ENCODE measurements around the gene PATJ.
"Not testable (repeated sequence)": the region's sequence is repeated elsewhere in the genome, so short reads cannot be mapped to it uniquely, and the experiment has no call there.

The PATJ gene

DNA sequence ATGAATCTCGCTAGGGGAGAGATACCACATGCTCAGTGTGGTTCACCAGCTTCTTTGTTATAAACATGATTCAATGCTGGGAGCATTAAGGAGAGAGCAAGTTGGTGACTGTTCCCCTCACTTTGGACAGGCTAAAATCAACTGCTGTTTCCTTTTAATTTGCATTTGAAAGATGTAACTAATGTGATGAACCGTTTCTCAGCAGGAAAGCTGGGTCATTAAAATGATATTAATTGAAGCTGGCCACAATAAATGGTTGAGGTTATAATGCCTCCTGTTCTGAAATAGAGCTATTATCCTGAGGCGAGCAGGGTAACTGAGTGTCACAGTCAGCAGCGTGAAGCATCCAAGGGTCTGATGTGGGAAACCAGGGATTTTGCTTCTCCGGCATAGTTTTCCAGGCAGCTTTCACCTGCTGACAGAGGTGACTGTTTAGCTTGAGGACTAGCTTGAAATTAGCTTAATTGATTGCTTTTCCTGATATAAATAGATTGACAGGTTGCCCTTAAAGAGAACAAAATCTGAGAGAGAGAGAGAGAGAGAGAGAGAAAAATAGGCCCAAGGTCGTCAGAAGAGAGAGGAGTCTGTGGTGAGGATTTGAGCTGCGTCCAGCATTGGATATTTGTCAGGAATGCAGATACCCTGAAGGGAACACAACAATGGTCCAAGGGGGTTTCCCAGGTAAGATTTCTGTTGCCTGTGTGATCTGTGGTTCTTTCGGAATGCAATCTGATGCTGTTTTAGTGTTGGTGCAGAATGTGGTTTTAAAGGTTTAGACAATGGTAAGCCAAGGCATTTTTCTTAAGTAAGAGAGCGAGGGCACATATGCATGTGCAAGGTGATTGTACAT lies 209.7 kb downstream of the PATJ start:
- no peak for DNase-seq (ENCODE audit: low spot score)

- no peak for DNase-seq (ENCODE audit: low spot score)
These were observed 210.4 kb downstream of the PATJ start for GRCh38 chr1:61952675-61953074.

DNA sequence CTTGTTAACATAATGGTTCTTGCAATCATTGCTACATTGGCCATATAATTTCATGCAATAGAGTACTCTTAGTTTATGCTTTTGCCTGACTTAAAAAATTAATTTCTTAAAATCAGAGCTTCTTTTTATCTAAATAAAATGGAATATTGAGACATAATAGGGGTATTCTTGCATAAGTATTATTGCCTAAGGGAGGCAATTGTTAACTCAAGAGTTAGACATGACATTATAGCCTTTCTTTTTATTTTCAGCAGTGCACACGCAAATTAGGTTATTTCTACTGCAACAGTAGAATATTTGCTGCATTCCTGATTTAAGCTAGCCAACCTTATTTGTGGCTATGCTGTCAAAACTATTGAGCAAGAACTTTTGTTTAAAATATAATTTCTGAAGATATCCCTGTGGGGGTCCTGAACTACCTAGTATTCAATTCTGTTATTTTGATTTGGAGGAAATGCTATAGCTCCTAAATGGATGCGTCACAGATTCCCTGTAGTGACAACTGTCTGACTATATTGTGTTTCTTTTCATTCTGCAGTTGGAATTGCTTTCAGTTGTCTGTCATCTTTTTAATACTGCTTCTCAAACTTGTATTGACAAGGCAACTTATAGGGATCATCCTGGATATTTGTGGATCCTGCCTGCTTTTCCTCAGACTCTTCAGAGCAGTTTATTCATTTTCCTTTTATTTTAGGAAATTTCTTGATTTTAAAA lies 211.0 kb downstream of the PATJ start:
- no peak for DNase-seq (ENCODE audit: low spot score)

- DNase-seq (ENCODE audit: low spot score) = no peak
These were observed 211.5 kb downstream of the PATJ start for GRCh38 chr1:61953790-61954150.

DNA sequence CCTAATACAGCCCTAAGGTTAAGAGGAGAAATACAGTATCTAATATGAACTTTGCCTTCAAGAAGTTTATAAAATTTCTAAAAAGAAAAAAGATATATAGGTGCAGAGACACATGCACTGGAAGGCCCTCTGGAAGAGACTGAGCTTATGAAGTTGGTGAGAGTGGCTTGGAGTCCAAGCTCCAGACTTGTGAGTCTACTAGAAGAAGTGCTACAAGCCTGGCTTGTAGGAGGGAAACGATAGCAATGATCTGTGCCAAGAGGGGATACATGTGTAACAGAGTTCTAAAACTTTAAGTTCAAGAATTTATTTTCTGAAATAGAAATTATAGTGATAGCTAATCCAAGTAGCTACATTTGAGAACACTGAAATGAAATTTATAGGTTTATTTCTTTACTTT lies 213.0 kb downstream of the PATJ start:
- no peak for DNase-seq (ENCODE audit: low spot score)

- DNase-seq (ENCODE audit: low spot score) = no peak
These were observed 213.9 kb downstream of the PATJ start for GRCh38 chr1:61956016-61956645.

GRCh38 chr1:61956784-61957183 lies 214.5 kb downstream of the PATJ start:
- no peak for DNase-seq (ENCODE audit: low spot score)

- no peak for DNase-seq (ENCODE audit: low spot score)
These were observed 218.7 kb downstream of the PATJ start for GRCh38 chr1:61961009-61961408.

- no peak for DNase-seq (ENCODE audit: low spot score)
These were observed 220.4 kb downstream of the PATJ start for GRCh38 chr1:61962631-61963030.

GRCh38 chr1:61966450-61967225 lies 224.4 kb downstream of the PATJ start:
- not testable (repeated sequence) for DNase-seq (ENCODE audit: low spot score)

DNA sequence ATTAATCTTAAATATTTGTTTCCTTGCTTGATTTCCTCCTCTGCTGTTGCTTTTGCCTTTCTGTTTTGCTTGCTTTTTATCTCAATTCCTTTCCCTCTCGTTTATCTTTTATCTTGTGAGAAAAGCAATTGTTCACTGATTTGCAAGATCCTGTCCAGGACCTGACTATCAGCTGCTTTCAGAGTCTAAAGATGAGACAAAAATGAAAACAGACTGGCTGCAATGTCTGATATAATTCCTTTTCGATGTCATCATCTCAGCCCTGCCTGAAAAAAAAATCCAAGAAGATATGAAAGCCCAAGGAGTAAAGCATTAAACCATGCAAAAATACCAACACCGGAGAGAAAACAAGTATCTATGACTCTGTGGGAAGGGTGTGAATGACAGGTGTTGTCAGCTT lies 225.5 kb downstream of the PATJ start:
- DNase-seq (ENCODE audit: low spot score) = no peak

DNA sequence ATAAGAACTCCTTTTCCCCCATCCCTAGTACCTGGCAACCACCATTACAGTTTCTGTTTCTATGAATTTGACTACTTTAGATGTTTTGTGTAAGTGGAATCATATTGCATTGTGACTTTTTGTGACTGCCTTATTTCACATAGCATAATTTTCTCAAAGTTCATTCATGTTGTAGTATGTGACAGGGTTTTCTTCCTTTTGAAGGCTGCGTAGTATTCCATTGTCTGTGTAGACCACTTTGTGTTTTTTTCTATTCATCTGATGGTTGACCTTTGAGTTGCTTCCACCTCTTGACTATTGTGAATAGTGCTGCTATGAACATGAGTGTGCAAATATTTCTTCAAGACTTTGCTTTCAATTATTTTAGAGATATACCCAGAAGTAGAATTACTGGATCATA lies 226.6 kb downstream of the PATJ start:
- DNase-seq (ENCODE audit: low spot score) = no peak

DNA sequence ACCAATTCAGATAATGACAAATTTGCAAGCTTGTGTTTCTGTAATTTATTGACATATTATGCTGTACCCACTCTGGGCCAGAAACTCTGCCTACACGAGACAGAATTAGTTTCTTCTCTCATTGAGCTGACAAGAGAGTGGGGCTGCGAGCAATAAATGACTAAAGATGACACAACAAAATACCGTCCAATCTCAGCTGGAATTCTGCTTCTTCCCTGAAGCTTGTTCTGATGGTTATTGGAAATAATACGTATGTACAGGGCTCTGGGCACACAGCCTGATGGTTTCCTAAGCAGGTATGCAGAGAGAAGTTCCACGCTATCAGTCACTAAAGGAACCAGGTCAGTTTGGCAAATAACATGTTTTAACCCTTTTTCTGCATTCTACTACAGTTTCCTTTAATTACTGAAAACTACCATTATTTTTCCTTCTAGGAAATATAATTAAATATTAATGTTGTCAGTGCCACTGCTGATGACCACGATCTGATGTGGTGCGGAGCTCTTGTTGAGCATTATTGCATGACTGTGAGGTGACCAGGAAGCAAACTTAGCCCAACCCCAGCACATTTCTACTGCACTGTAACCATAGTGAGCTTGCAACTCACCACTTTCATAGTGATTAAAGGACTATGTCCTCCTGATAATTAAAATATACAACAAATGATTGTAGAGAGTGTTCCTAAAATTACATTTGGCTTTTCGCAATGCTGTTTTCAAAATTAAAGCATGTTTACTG lies 231.0 kb downstream of the PATJ start:
- no peak for DNase-seq (ENCODE audit: low spot score)

GRCh38 chr1:61975638-61976037 lies 233.4 kb downstream of the PATJ start:
- no peak for DNase-seq (ENCODE audit: low spot score)

- DNase-seq (ENCODE audit: low spot score) = no peak
These were observed 234.3 kb downstream of the PATJ start for GRCh38 chr1:61976566-61976965.

GRCh38 chr1:61978796-61979195 lies 236.5 kb downstream of the PATJ start:
- no peak for DNase-seq (ENCODE audit: low spot score)

DNA sequence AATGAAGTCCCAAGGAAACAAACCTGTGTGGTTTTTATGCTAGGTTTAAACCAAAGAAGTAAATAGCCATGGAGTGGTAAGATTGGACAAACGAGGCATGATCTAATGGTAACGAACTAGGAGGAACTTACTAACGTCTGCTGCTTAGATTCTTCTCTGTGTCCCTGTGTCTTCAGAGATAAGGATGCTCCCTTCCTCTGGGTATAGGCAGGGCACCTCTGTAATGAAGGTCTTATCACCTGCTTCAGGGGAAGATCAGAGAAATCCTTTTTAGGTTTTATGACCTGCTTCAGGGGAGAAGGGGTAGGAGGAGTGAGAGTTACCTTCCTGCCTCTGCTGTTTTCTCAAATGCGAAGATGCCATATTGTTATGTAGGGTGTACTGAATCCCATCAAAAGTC lies 237.4 kb downstream of the PATJ start:
- DNase-seq (ENCODE audit: low spot score) = no peak

GRCh38 chr1:61980561-61980960 lies 238.3 kb downstream of the PATJ start:
- DNase-seq (ENCODE audit: low spot score) = no peak

GRCh38 chr1:61981870-61982660 lies 239.8 kb downstream of the PATJ start:
- no peak for DNase-seq (ENCODE audit: low spot score)

GRCh38 chr1:61983236-61983635 lies 241.0 kb downstream of the PATJ start:
- no peak for DNase-seq (ENCODE audit: low spot score)

GRCh38 chr1:61992257-61992656 lies 250.0 kb downstream of the PATJ start:
- no peak for DNase-seq (ENCODE audit: low spot score)
